Suppressor macrophage treated with lipopolysaccharide for 4 hours (primary cell): ENCODE measurements around the gene UQCC2.

ENCODE experiments used
- DNase-seq: peaks from one replicate; pipeline ENCODE4 v3.0.0-alpha.2; 2020

The UQCC2 gene

GRCh38 chr6:33705268-33705885 lies 6.1 kb downstream of the UQCC2 start:
- DNase-seq = no peak

GRCh38 chr6:33704215-33705066 lies 7.1 kb downstream of the UQCC2 start:
- DNase-seq = no peak

- DNase-seq = peak; percentile 68
Observed at GRCh38 chr6:33702345-33702977, 9.0 kb downstream of the UQCC2 start.

GRCh38 chr6:33700391-33701050 lies 11.0 kb downstream of the UQCC2 start:
- DNase-seq = peak; percentile 58

GRCh38 chr6:33699739-33700138 lies 11.8 kb downstream of the UQCC2 start:
- DNase-seq = no peak

- DNase-seq = no peak
Observed at GRCh38 chr6:33699131-33699530, 12.4 kb downstream of the UQCC2 start.

- DNase-seq = no peak
Observed at GRCh38 chr6:33698494-33698893, 13.0 kb downstream of the UQCC2 start.

GRCh38 chr6:33697845-33698244 lies 13.7 kb downstream of the UQCC2 start:
- DNase-seq = no peak

GRCh38 chr6:33696548-33697518 lies 14.7 kb downstream of the UQCC2 start:
- DNase-seq = no peak

- DNase-seq = no peak
Observed at GRCh38 chr6:33696076-33696475, 15.4 kb downstream of the UQCC2 start.

GRCh38 chr6:33695451-33695887 lies 16.0 kb downstream of the UQCC2 start:
- DNase-seq = no peak

GRCh38 chr6:33694977-33695376 lies 16.5 kb downstream of the UQCC2 start:
- DNase-seq = no peak

- DNase-seq = peak; percentile 34
Observed at GRCh38 chr6:33694401-33694931, 17.0 kb downstream of the UQCC2 start.

GRCh38 chr6:33693186-33694105 lies 18.1 kb downstream of the UQCC2 start:
- no peak for DNase-seq

- DNase-seq = peak; percentile 75
Observed at GRCh38 chr6:33692760-33693158, 18.7 kb downstream of the UQCC2 start.

- no peak for DNase-seq
Observed at GRCh38 chr6:33692078-33692759, 19.3 kb downstream of the UQCC2 start.

- no peak for DNase-seq
Observed at GRCh38 chr6:33691456-33692077, 19.9 kb downstream of the UQCC2 start.

- no peak for DNase-seq
Observed at GRCh38 chr6:33690766-33691165, 20.7 kb downstream of the UQCC2 start.

- no peak for DNase-seq
Observed at GRCh38 chr6:33689879-33690278, 21.6 kb downstream of the UQCC2 start.

- no peak for DNase-seq
Observed at GRCh38 chr6:33689148-33689494, 22.4 kb downstream of the UQCC2 start.
